Activated CD4-positive, alpha-beta T cell treated with anti-CD3 and anti-CD28 coated beads for 36 hours (primary cell): ENCODE measurements around the gene RAVER2. TPM values are rescaled to one million over a fixed set of nuclear protein-coding genes. Genes with fewer than 3 reads are reported as not detected.
"Not testable (repeated sequence)": the region's sequence is repeated elsewhere in the genome, so short reads cannot be mapped to it uniquely, and the experiment has no call there.

Experiments used
- ATAC-seq: fragments of 200-7000 bp; cut with Tn5 transposase; one replicate; pipeline ENCODE4 v1.10.0; 2021; ENCODE audit warnings: mild to moderate bottlenecking, moderate library complexity
- CTCF ChIA-PET: fragments of 350-600 bp; sonication (Branson Sonifier 250); formaldehyde crosslinking; loops from one replicate; lab custom pipeline; 2021; ENCODE audit warnings: antibody characterized with exemption; lab: Charles Lee
- POLR2A ChIA-PET: fragments of 350-600 bp; sonication (Branson Sonifier 250); formaldehyde crosslinking; loops from one replicate; lab custom pipeline; 2021; ENCODE audit warnings: antibody characterized with exemption, inconsistent platforms; lab: Charles Lee
- DNase-seq: peaks from one replicate; pipeline ENCODE4 v3.0.0-alpha.2; 2020
- H3K27ac Mint-ChIP-seq: one replicate; pipeline ENCODE4 v1.8.0; 2021; ENCODE audit warnings: mixed read lengths
- H3K27me3 Mint-ChIP-seq: one replicate; pipeline ENCODE4 v1.8.0; 2021; ENCODE audit warnings: mixed read lengths
- H3K36me3 Mint-ChIP-seq: one replicate; pipeline ENCODE4 v1.8.0; 2021; ENCODE audit warnings: low read depth, mixed read lengths
- H3K4me1 Mint-ChIP-seq: one replicate; pipeline ENCODE4 v1.8.0; 2021; ENCODE audit warnings: mixed read lengths
- H3K4me3 Mint-ChIP-seq: one replicate; pipeline ENCODE4 v1.8.0; 2021; ENCODE audit warnings: mild to moderate bottlenecking, moderate library complexity, mixed read lengths
- H3K9me3 Mint-ChIP-seq: one replicate; pipeline ENCODE4 v1.8.0; 2021; ENCODE audit warnings: low read depth, mixed read lengths
- intact Hi-C, 2 experiments: fragments of 100-400 bp; cut with DNase I in 1 of 2; cut with micrococcal nuclease in 1 of 2; formaldehyde crosslinking; loops; one replicate each; pipeline versions ENCODE4 v1.14.2 to v1.15.1; 2022 to 2024; cut with DNase I, micrococcal nuclease
- total RNA-seq, 2 experiments: library from RNA; stranded (reverse); gene quantifications; one replicate each; pipeline ENCODE4 v1.2.3, GENCODE V29; 2021

The RAVER2 gene
- total RNA-seq, 2 experiments from 2014 or later = 3.2 to 3.6 TPM

GRCh38 chr1:64769971-64770370 is 25.1 kb downstream of the RAVER2 start:
- ChIA-PET CTCF (interaction anchor here (0.8 kb wide), 1 partner anchor 55 kb away, joined by 3 read pairs; no protein-coding TSS in a partner anchor), POLR2A (no interaction called here)
- ATAC-seq (no peak), DNase-seq (no peak)
- H3K9me3 Mint-ChIP-seq = peaks cover 7% of the 10 kb centered on the region
- H3K36me3 Mint-ChIP-seq = peaks cover 2% of the 10 kb centered on the region
- intact Hi-C loops = no loop called here
- H3K4me3 Mint-ChIP-seq = no peak overlapping the region
- H3K4me1 Mint-ChIP-seq = peaks cover 10% of the 10 kb centered on the region
- no peak overlapping the region for H3K27ac Mint-ChIP-seq
- H3K27me3 Mint-ChIP-seq = no peaks in the 10 kb centered on the region

- POLR2A ChIA-PET, intact Hi-C loops, H3K9me3 Mint-ChIP-seq, DNase-seq, ATAC-seq, H3K27ac Mint-ChIP-seq, H3K4me3 Mint-ChIP-seq, CTCF ChIA-PET, H3K36me3 Mint-ChIP-seq, H3K4me1 Mint-ChIP-seq, H3K27me3 Mint-ChIP-seq: not testable (repeated sequence)
Measured at GRCh38 chr1:64773306-64773705, 28.4 kb downstream of the RAVER2 start.

GRCh38 chr1:64775113-64775512 is 30.2 kb downstream of the RAVER2 start:
- Mint-ChIP-seq H3K27me3 (no peaks in the 10 kb centered on the region), H3K4me1 (peaks cover 3% of the 10 kb centered on the region), H3K4me3 (no peak overlapping the region), H3K27ac (no peak overlapping the region), H3K9me3 (peaks cover 7% of the 10 kb centered on the region), H3K36me3 (peaks cover 2% of the 10 kb centered on the region)
- no peak for ATAC-seq
- ChIA-PET CTCF (interaction anchor here (0.7 to 1.3 kb wide), 2 partner anchors 9 to 520 kb away, joined by 3 to 4 read pairs; no protein-coding TSS in a partner anchor), POLR2A (no interaction called here)
- no peak for DNase-seq
- intact Hi-C loops = no loop called here

GRCh38 chr1:64782044-64782443 is 37.2 kb downstream of the RAVER2 start:
- H3K27me3 Mint-ChIP-seq, DNase-seq, ATAC-seq, H3K36me3 Mint-ChIP-seq, POLR2A ChIA-PET, H3K4me3 Mint-ChIP-seq, CTCF ChIA-PET, H3K27ac Mint-ChIP-seq, H3K9me3 Mint-ChIP-seq, H3K4me1 Mint-ChIP-seq, intact Hi-C loops: not testable (repeated sequence)

- H3K36me3 Mint-ChIP-seq, CTCF ChIA-PET, ATAC-seq, H3K9me3 Mint-ChIP-seq, DNase-seq, intact Hi-C loops, POLR2A ChIA-PET, H3K4me3 Mint-ChIP-seq, H3K27ac Mint-ChIP-seq, H3K4me1 Mint-ChIP-seq, H3K27me3 Mint-ChIP-seq: not testable (repeated sequence)
Measured at GRCh38 chr1:64782848-64783247, 38.0 kb downstream of the RAVER2 start.

GRCh38 chr1:64790832-64791487 is 46.1 kb downstream of the RAVER2 start:
- CTCF ChIA-PET = interaction anchor here (1.0 kb wide), 1 partner anchor 44 kb away, joined by 3 read pairs; no protein-coding TSS in a partner anchor
- DNase-seq = no peak

GRCh38 chr1:64798872-64799271 is 54.0 kb downstream of the RAVER2 start:
- intact Hi-C loops = no loop called here
- CTCF ChIA-PET = interaction anchor here (1.5 kb wide), 1 partner anchor 32 kb away, joined by 3 read pairs; no protein-coding TSS in a partner anchor
- Mint-ChIP-seq H3K36me3 (no peaks in the 10 kb centered on the region), H3K4me1 (no peaks in the 10 kb centered on the region), H3K9me3 (peaks cover 2% of the 10 kb centered on the region), H3K27ac (no peak overlapping the region), H3K27me3 (no peaks in the 10 kb centered on the region), H3K4me3 (no peak overlapping the region)
- POLR2A ChIA-PET = no interaction called here
- no peak for ATAC-seq
- DNase-seq = no peak

More at GRCh38 chr1:64790832-64791487, 46.1 kb downstream of the RAVER2 start:
- peaks cover 13% of the 10 kb centered on the region for H3K9me3 Mint-ChIP-seq
- H3K27ac Mint-ChIP-seq = no peak overlapping the region
- POLR2A ChIA-PET = no interaction called here
- intact Hi-C loops = no loop called here
- peaks cover 11% of the 10 kb centered on the region for H3K36me3 Mint-ChIP-seq
- H3K27me3 Mint-ChIP-seq = no peaks in the 10 kb centered on the region
- H3K4me3 Mint-ChIP-seq = no peak overlapping the region
- H3K4me1 Mint-ChIP-seq = no peaks in the 10 kb centered on the region
- no peak for ATAC-seq

- Mint-ChIP-seq H3K4me3 (no peak overlapping the region), H3K4me1 (no peaks in the 10 kb centered on the region), H3K27ac (no peak overlapping the region), H3K27me3 (no peaks in the 10 kb centered on the region), H3K36me3 (no peaks in the 10 kb centered on the region), H3K9me3 (peaks cover 2% of the 10 kb centered on the region)
- ATAC-seq (no peak), DNase-seq (no peak)
- ChIA-PET POLR2A (no interaction called here), CTCF (no interaction called here)
- intact Hi-C loops = no loop called here
Measured at GRCh38 chr1:64801851-64802523, 57.1 kb downstream of the RAVER2 start.

- ATAC-seq (no peak), DNase-seq (no peak)
- Mint-ChIP-seq H3K27ac (no peak overlapping the region), H3K4me3 (no peak overlapping the region), H3K27me3 (no peaks in the 10 kb centered on the region), H3K36me3 (no peaks in the 10 kb centered on the region), H3K9me3 (no peaks in the 10 kb centered on the region), H3K4me1 (no peaks in the 10 kb centered on the region)
- ChIA-PET CTCF (no interaction called here), POLR2A (no interaction called here)
- intact Hi-C loops = no loop called here
Measured at GRCh38 chr1:64809309-64809708, 64.4 kb downstream of the RAVER2 start.

- peaks cover 2% of the 10 kb centered on the region for H3K36me3 Mint-ChIP-seq
- ATAC-seq = no peak
- no peak overlapping the region for H3K27ac Mint-ChIP-seq
- DNase-seq = no peak
- no peaks in the 10 kb centered on the region for H3K27me3 Mint-ChIP-seq
- H3K9me3 Mint-ChIP-seq = no peaks in the 10 kb centered on the region
- H3K4me3 Mint-ChIP-seq = no peak overlapping the region
- no peaks in the 10 kb centered on the region for H3K4me1 Mint-ChIP-seq
- ChIA-PET POLR2A (no interaction called here), CTCF (no interaction called here)
- intact Hi-C loops = no loop called here
Measured at GRCh38 chr1:64810001-64810400, 65.1 kb downstream of the RAVER2 start.

GRCh38 chr1:64811131-64811530 is 66.3 kb downstream of the RAVER2 start:
- Mint-ChIP-seq H3K4me1 (no peaks in the 10 kb centered on the region), H3K27me3 (no peaks in the 10 kb centered on the region), H3K36me3 (peaks cover 2% of the 10 kb centered on the region), H3K27ac (no peak overlapping the region), H3K4me3 (no peak overlapping the region), H3K9me3 (no peaks in the 10 kb centered on the region)
- ATAC-seq (no peak), DNase-seq (no peak)
- POLR2A ChIA-PET = no interaction called here
- CTCF ChIA-PET = no interaction called here
- intact Hi-C loops = no loop called here

- no peak for DNase-seq
- H3K27me3 Mint-ChIP-seq = no peaks in the 10 kb centered on the region
- H3K9me3 Mint-ChIP-seq = no peaks in the 10 kb centered on the region
- intact Hi-C loops = no loop called here
- ChIA-PET POLR2A (no interaction called here), CTCF (no interaction called here)
- H3K4me3 Mint-ChIP-seq = no peak overlapping the region
- no peak for ATAC-seq
- H3K36me3 Mint-ChIP-seq = peaks cover 8% of the 10 kb centered on the region
- no peak overlapping the region for H3K27ac Mint-ChIP-seq
- no peaks in the 10 kb centered on the region for H3K4me1 Mint-ChIP-seq
Measured at GRCh38 chr1:64814427-64814826, 69.6 kb downstream of the RAVER2 start.
